NCI-H2029 treated with DMSO at 0.1 percent for 48 hours (cell line): ENCODE data around the gene FAM47B.

Source experiments
- DNase-seq: peaks from one replicate; lab custom pipeline; 2025; lab: John Stamatoyannopoulos, UW

Gene FAM47B

GRCh38 chrX:34942496-34942895 lies at the start of gene FAM47B:
FAM47B (plus strand) TSS chrX:34942796; CDS start chrX:34942832, 36 bp downstream.
- no peak for DNase-seq

GRCh38 chrX:34893741-34894140 lies 48.9 kb upstream of the FAM47B start:
- no peak for DNase-seq

- DNase-seq = no peak
These were observed 41.9 kb upstream of the FAM47B start for GRCh38 chrX:34900691-34901090.

GRCh38 chrX:34901761-34902160 lies 40.8 kb upstream of the FAM47B start:
- DNase-seq = no peak

GRCh38 chrX:34903316-34903715 lies 39.3 kb upstream of the FAM47B start:
- no peak for DNase-seq

GRCh38 chrX:34909151-34909550 lies 33.4 kb upstream of the FAM47B start:
- no peak for DNase-seq

GRCh38 chrX:34915463-34916225 lies 27.0 kb upstream of the FAM47B start:
- DNase-seq = no peak

GRCh38 chrX:34917146-34917545 lies 25.4 kb upstream of the FAM47B start:
- DNase-seq = no peak

GRCh38 chrX:34918091-34918736 lies 24.4 kb upstream of the FAM47B start:
- no peak for DNase-seq

- no peak for DNase-seq
These were observed 23.7 kb upstream of the FAM47B start for GRCh38 chrX:34918856-34919255.

- no peak for DNase-seq
These were observed 14.7 kb upstream of the FAM47B start for GRCh38 chrX:34927866-34928265.

GRCh38 chrX:34943235-34943634 lies 639 bp downstream of the FAM47B start:
- DNase-seq = no peak

- no peak for DNase-seq
These were observed 14.3 kb downstream of the FAM47B start for GRCh38 chrX:34956916-34957315.

GRCh38 chrX:34961662-34962061 lies 19.1 kb downstream of the FAM47B start:
- DNase-seq = no peak

- no peak for DNase-seq
These were observed 29.6 kb downstream of the FAM47B start for GRCh38 chrX:34972206-34972605.

- DNase-seq = no peak
These were observed 35.6 kb downstream of the FAM47B start for GRCh38 chrX:34978171-34978570.

- no peak for DNase-seq
These were observed 45.0 kb downstream of the FAM47B start for GRCh38 chrX:34987646-34988045.
